Measurements from ENCODE around the gene CLCNKA. TPM values are rescaled to one million over a fixed set of nuclear protein-coding genes. Genes with fewer than 3 reads are reported as not detected.
A peak's percentile ranks its signal among the peaks of the same experiment; 100 is the strongest.
"Not testable (repeated sequence)": the region's sequence is repeated elsewhere in the genome, so short reads cannot be mapped to it uniquely, and the experiment has no call there.

The CLCNKA gene
- total RNA-seq, 2 donors from 2014 or later, result 0.20 TPM; not detected in 1

GRCh38 chr1:16048573-16049189 is 26.8 kb downstream of the CLCNKA start:
- Histone ChIP-seq H3K4me3 (peak overlapping the region; percentile 28 to 50), H3K27ac (peak overlapping the region; percentile 33 to 48), H3K9me3 (no peaks in the 10 kb centered on the region), H3K36me3 (no peaks in the 10 kb centered on the region), H3K27me3 (no peaks in the 10 kb centered on the region), H3K4me1 (peaks cover 0 to 8% of the 10 kb centered on the region in 2 donors)
- peak in 1 of 2 donors; percentile 22 for TF ChIP-seq CTCF (IDR thresholded peaks at IDR 0.05)
- no peak for DNase-seq (ENCODE audit: low spot score)

DNA sequence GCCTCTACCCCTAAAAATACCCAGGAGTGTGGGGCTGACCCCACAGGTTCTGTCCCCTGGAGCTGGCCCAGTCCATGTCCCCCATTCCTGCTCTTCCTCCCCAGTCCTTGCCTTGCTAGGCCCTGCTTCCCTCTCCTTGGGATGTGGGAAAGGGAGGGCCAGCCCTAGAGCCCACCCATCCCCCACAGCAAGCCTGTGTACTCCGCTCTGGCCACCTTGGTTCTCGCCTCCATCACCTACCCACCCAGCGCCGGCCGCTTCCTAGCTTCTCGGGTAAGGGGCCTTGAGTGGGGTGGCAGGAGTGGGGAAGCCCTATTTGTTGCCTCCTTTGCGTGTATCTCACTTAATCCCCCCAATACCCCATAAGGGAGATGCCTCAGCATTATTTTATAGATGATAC is 28.5 kb downstream of the CLCNKA start:
- TF ChIP-seq CTCF (IDR thresholded peaks at IDR 0.05), result no peak
- H3K4me3 ChIP-seq, result no peak overlapping the region
- no peaks in the 10 kb centered on the region for H3K36me3 ChIP-seq

GRCh38 chr1:16051039-16051438 is 29.2 kb downstream of the CLCNKA start:
- Histone ChIP-seq H3K4me1 (peaks cover 0 to 8% of the 10 kb centered on the region in 2 donors), H3K4me3 (no peak overlapping the region), H3K27me3 (no peaks in the 10 kb centered on the region), H3K9me3 (no peaks in the 10 kb centered on the region), H3K27ac (no peak overlapping the region), H3K36me3 (no peaks in the 10 kb centered on the region)
- no peak for DNase-seq (ENCODE audit: low spot score)
- TF ChIP-seq CTCF (IDR thresholded peaks at IDR 0.05), result no peak

More for the DNA sequence above, 28.5 kb downstream of the CLCNKA start:
- H3K4me1 ChIP-seq, result peaks cover 0 to 8% of the 10 kb centered on the region in 2 donors
- no peak for DNase-seq (ENCODE audit: low spot score)
- H3K9me3 ChIP-seq, result no peaks in the 10 kb centered on the region
- no peak overlapping the region for H3K27ac ChIP-seq
- H3K27me3 ChIP-seq, result no peaks in the 10 kb centered on the region

- H3K27ac ChIP-seq; H3K36me3 ChIP-seq; H3K4me3 ChIP-seq; H3K9me3 ChIP-seq; DNase-seq (ENCODE audit: low spot score); H3K27me3 ChIP-seq; H3K4me1 ChIP-seq: not testable (repeated sequence)
These were observed 30.1 kb downstream of the CLCNKA start for GRCh38 chr1:16051949-16052348.

GRCh38 chr1:16053781-16054502 is 32.1 kb downstream of the CLCNKA start:
- Histone ChIP-seq H3K4me3 (no peak overlapping the region), H3K27ac (no peak overlapping the region), H3K4me1 (peaks cover 0 to 3% of the 10 kb centered on the region in 2 donors), H3K9me3 (no peaks in the 10 kb centered on the region), H3K27me3 (no peaks in the 10 kb centered on the region), H3K36me3 (no peaks in the 10 kb centered on the region)
- no peak for DNase-seq (ENCODE audit: low spot score)
- TF ChIP-seq CTCF (IDR thresholded peaks at IDR 0.05), result no peak

DNA sequence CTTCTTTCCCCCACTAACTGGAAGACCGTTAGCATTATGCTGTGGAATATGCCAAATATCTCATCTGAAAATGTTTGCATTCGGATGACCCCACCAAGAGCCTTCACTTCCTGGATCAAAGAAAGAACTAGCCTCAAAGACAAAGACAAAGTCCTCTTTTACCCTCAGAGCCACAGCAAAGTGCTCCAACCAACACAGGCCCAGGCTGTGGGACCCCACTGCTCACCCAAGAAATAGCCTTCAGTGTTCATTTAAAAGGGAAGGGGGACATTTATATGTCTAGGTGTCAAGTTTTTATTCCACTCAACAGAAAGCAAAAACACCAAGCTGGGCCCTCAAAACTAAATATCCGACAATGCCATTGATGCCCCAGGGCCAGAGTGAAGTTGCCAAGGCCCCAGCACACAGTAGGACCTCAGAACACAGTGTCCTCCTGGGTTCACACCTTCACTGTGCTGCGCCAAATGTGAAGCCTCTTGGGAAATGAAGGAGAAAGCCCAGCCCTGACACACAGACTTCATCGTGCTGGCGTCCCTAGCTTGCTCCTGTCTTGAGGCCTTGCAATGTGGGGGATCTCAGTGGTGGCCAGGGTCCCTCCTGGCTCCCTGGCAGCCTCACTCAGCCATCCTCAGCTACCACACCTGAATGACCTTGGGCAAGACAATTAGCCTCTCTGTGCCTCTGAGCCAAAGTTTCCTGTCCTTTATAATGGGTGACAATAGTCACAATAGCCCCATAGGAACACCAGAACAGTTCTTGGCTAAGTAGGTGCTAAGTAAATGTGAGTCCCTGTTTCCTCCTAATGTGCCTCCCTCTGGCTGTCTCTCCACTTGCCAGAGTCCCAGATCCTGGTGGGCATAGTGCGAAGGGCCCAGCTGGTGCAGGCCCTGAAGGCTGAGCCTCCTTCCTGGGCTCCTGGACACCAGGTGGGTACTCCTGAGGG is 33.0 kb downstream of the CLCNKA start:
- TF ChIP-seq CTCF (IDR thresholded peaks at IDR 0.05), result no peak
- no peaks in the 10 kb centered on the region for H3K27me3 ChIP-seq
- no peaks in the 10 kb centered on the region for H3K36me3 ChIP-seq
- no peaks in the 10 kb centered on the region for H3K4me1 ChIP-seq
- H3K27ac ChIP-seq, result no peak overlapping the region
- H3K9me3 ChIP-seq, result no peaks in the 10 kb centered on the region
- H3K4me3 ChIP-seq, result no peak overlapping the region
- no peak for DNase-seq (ENCODE audit: low spot score)
